ENCODE measurements around the gene KLRC4. TPM values are rescaled to one million over a fixed set of nuclear protein-coding genes. Genes with fewer than 3 reads are reported as not detected.

Gene KLRC4
- total and polyA plus RNA-seq, 2 donors (not counting 3 experiments of a cell fraction or from before 2014, with no cell fraction given), result not detected

- no peaks in the 10 kb centered on the region for H3K36me3 ChIP-seq (ENCODE audit: control insufficient read depth in 2 of 2, extremely low read depth in 1 of 2, insufficient read depth in 2 of 2, low read length in 2 of 2)
- dilution Hi-C loops (cut with MboI; ENCODE audit: extremely low pct_ligation_motif_present, low sequenced_read_pairs) (no loop called here), intact Hi-C loops (cut with micrococcal nuclease) (no loop called here)
- no peak for TF ChIP-seq GATA2 (IDR thresholded peaks at IDR 0.05; ENCODE audit: insufficient read depth, insufficient read length, low read depth, low read length)
- TF ChIP-seq, protein P1, sequence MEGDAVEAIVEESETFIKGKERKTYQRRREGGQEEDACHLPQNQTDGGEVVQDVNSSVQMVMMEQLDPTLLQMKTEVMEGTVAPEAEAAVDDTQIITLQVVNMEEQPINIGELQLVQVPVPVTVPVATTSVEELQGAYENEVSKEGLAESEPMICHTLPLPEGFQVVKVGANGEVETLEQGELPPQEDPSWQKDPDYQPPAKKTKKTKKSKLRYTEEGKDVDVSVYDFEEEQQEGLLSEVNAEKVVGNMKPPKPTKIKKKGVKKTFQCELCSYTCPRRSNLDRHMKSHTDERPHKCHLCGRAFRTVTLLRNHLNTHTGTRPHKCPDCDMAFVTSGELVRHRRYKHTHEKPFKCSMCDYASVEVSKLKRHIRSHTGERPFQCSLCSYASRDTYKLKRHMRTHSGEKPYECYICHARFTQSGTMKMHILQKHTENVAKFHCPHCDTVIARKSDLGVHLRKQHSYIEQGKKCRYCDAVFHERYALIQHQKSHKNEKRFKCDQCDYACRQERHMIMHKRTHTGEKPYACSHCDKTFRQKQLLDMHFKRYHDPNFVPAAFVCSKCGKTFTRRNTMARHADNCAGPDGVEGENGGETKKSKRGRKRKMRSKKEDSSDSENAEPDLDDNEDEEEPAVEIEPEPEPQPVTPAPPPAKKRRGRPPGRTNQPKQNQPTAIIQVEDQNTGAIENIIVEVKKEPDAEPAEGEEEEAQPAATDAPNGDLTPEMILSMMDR (IDR thresholded peaks at IDR 0.05; ENCODE audit: extremely low read depth in 1 of 2, insufficient read depth in 1 of 2, low read depth in 1 of 2, low read length in 2 of 2), result no peak
- TF ChIP-seq POLR2AphosphoS5 (IDR thresholded peaks at IDR 0.05; ENCODE audit: insufficient read depth, low read depth, low read length), result no peak
- TF ChIP-seq, protein P2, sequence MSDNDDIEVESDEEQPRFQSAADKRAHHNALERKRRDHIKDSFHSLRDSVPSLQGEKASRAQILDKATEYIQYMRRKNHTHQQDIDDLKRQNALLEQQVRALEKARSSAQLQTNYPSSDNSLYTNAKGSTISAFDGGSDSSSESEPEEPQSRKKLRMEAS (IDR thresholded peaks at IDR 0.05; ENCODE audit: insufficient read depth, insufficient read length), result no peak
- TF ChIP-seq POLR2A (IDR thresholded peaks at IDR 0.05; ENCODE audit: low read depth, low read length), result no peak
- TF ChIP-seq MYC (IDR thresholded peaks at IDR 0.05; ENCODE audit: low read depth, low read length), result no peak
- TF ChIP-seq JUN (IDR thresholded peaks at IDR 0.05; ENCODE audit: borderline replicate concordance, insufficient read depth, insufficient read length, low read depth), result no peak
- TF ChIP-seq FOS (IDR thresholded peaks at IDR 0.05; ENCODE audit: borderline replicate concordance, insufficient read depth, low read length), result no peak
- no peak for TF ChIP-seq EZH2 (IDR thresholded peaks at IDR 0.05; ENCODE audit: borderline replicate concordance, low read depth, low read length, severe bottlenecking)
- no peaks in the 10 kb centered on the region for H3K9me3 ChIP-seq (replicated peaks; ENCODE audit: control insufficient read depth, insufficient read depth, low read length)
- H3K4me3 ChIP-seq (replicated peaks in 1 of 3; ENCODE audit: insufficient read depth in 1 of 3, low read depth in 1 of 3, low read length in 3 of 3), result no peak overlapping the region
- no peaks in the 10 kb centered on the region for H4K20me1 ChIP-seq (replicated peaks; ENCODE audit: control insufficient read depth, extremely low read depth, insufficient read depth, low read length)
- no peak overlapping the region for H2AFZ ChIP-seq (ENCODE audit: low read depth, low read length)
- no peaks in the 10 kb centered on the region for H3K27me3 ChIP-seq (ENCODE audit: control insufficient read depth in 2 of 2, insufficient read depth in 2 of 2, low read length in 2 of 2)
- CTCF ChIA-PET, result interaction anchor here (1.6 kb wide), 1 partner anchor 10 kb away, joined by 5 read pairs; no protein-coding TSS in a partner anchor
- H3K79me2 ChIP-seq (ENCODE audit: control insufficient read depth, insufficient read depth, low read length), result no peaks in the 10 kb centered on the region
- no peak overlapping the region for H3K4me2 ChIP-seq (ENCODE audit: insufficient read depth, low read length)
- H3K4me1 ChIP-seq (ENCODE audit: control insufficient read depth, extremely low read depth, insufficient read depth, low read length), result peaks cover 10% of the 10 kb centered on the region
- no peaks in the 10 kb centered on the region for H3K9me1 ChIP-seq (replicated peaks; ENCODE audit: control insufficient read depth, extremely low read depth, insufficient read depth, low read length)
- BruUV-seq (replicated peaks), result no TSS peak
- POLR2A ChIA-PET, result no interaction called here
- no peak overlapping the region for H3K27ac ChIP-seq (ENCODE audit: insufficient read depth, low read depth, low read length)
- FAIRE-seq, result no peak
- no peak for DNase-seq (ENCODE audit: low read depth, low spot score)
- no peak overlapping the region for H3K9ac ChIP-seq (replicated peaks; ENCODE audit: extremely low read depth, insufficient read depth, low read length)
Measured at GRCh38 chr12:10374624-10375018, 34.9 kb downstream of the KLRC4 start.

Data from endothelial cell of umbilical vein (primary cell).